HG03159 (cell line): Measurements from ENCODE around the gene PWWP2B.
"Not testable (repeated sequence)": the region's sequence is repeated elsewhere in the genome, so short reads cannot be mapped to it uniquely, and the experiment has no call there.

Experiments used
- ATAC-seq: cut with Tn5 transposase; IDR thresholded peaks from one replicate; pipeline ENCODE4 v1.9.1; 2021; ENCODE audit warnings: mild to moderate bottlenecking, moderate library complexity; ENCODE audit not compliant: unreplicated experiment

Gene PWWP2B

GRCh38 chr10:132379026-132379425 is 18.0 kb upstream of the PWWP2B start:
- ATAC-seq: not testable (repeated sequence)

GRCh38 chr10:132380986-132381385 is 16.0 kb upstream of the PWWP2B start:
- not testable (repeated sequence) for ATAC-seq

GRCh38 chr10:132381741-132382140 is 15.3 kb upstream of the PWWP2B start:
- no peak for ATAC-seq

GRCh38 chr10:132382231-132382922 is 14.6 kb upstream of the PWWP2B start:
- no peak for ATAC-seq

- ATAC-seq: no peak
Observed at GRCh38 chr10:132383101-132383500, 13.9 kb upstream of the PWWP2B start.

- ATAC-seq: no peak
Observed at GRCh38 chr10:132383751-132384196, 13.2 kb upstream of the PWWP2B start.

GRCh38 chr10:132384618-132385388 is 12.2 kb upstream of the PWWP2B start:
- no peak for ATAC-seq

GRCh38 chr10:132385389-132385667 is 11.7 kb upstream of the PWWP2B start:
- no peak for ATAC-seq

- ATAC-seq: no peak
Observed at GRCh38 chr10:132385721-132386418, 11.1 kb upstream of the PWWP2B start.

- no peak for ATAC-seq
Observed at GRCh38 chr10:132386419-132386831, 10.6 kb upstream of the PWWP2B start.

- not testable (repeated sequence) for ATAC-seq
Observed at GRCh38 chr10:132386896-132387295, 10.1 kb upstream of the PWWP2B start.

- peak; percentile 56 for ATAC-seq
Observed at GRCh38 chr10:132387764-132388210, 9.2 kb upstream of the PWWP2B start.

- ATAC-seq: no peak
Observed at GRCh38 chr10:132388891-132389432, 8.0 kb upstream of the PWWP2B start.

- no peak for ATAC-seq
Observed at GRCh38 chr10:132389433-132390169, 7.4 kb upstream of the PWWP2B start.

GRCh38 chr10:132390170-132390920 is 6.7 kb upstream of the PWWP2B start:
- ATAC-seq: no peak

GRCh38 chr10:132390921-132391675 is 5.9 kb upstream of the PWWP2B start:
- no peak for ATAC-seq

GRCh38 chr10:132391676-132392020 is 5.4 kb upstream of the PWWP2B start:
- no peak for ATAC-seq

GRCh38 chr10:132392184-132392800 is 4.7 kb upstream of the PWWP2B start:
- ATAC-seq: no peak
